ENCODE data around the gene ITPA.

Gene ITPA

GRCh38 chr20:3228750-3229032 lies 19.4 kb downstream of the ITPA start:
- no peak for TF ChIP-seq CTCF (IDR thresholded peaks at IDR 0.05; ENCODE audit: low read depth, low read length)

GRCh38 chr20:3229158-3229557 lies 19.9 kb downstream of the ITPA start:
- no peak for DNase-seq (ENCODE audit: extremely low read depth, low read depth)
- no peak for TF ChIP-seq CTCF (IDR thresholded peaks at IDR 0.05; ENCODE audit: low read depth, low read length)

More at GRCh38 chr20:3228750-3229032, 19.4 kb downstream of the ITPA start:
- DNase-seq (ENCODE audit: extremely low read depth, low read depth) = no peak

- TF ChIP-seq CTCF (IDR thresholded peaks at IDR 0.05; ENCODE audit: low read depth, low read length) = no peak
- DNase-seq (ENCODE audit: extremely low read depth, low read depth) = no peak
Measured at GRCh38 chr20:3229798-3230197, 20.5 kb downstream of the ITPA start.

GRCh38 chr20:3231116-3231515 lies 21.8 kb downstream of the ITPA start:
- no peak for TF ChIP-seq CTCF (IDR thresholded peaks at IDR 0.05; ENCODE audit: low read depth, low read length)

GRCh38 chr20:3231889-3232588 lies 22.7 kb downstream of the ITPA start:
- DNase-seq (ENCODE audit: extremely low read depth, low read depth) = no peak
- TF ChIP-seq CTCF (IDR thresholded peaks at IDR 0.05; ENCODE audit: low read depth, low read length) = no peak

More at GRCh38 chr20:3231116-3231515, 21.8 kb downstream of the ITPA start:
- DNase-seq (ENCODE audit: extremely low read depth, low read depth) = no peak

GRCh38 chr20:3233131-3233990 lies 24.1 kb downstream of the ITPA start:
- no peak for DNase-seq (ENCODE audit: extremely low read depth, low read depth)
- TF ChIP-seq CTCF (IDR thresholded peaks at IDR 0.05; ENCODE audit: low read depth, low read length) = no peak

GRCh38 chr20:3233991-3234498 lies 24.7 kb downstream of the ITPA start:
- DNase-seq (ENCODE audit: extremely low read depth, low read depth) = no peak
- TF ChIP-seq CTCF (IDR thresholded peaks at IDR 0.05; ENCODE audit: low read depth, low read length) = no peak
